GM12892 (cell line): ENCODE measurements around the gene COQ10A.

Experiments used
- POLR2A ChIP-seq: IDR thresholded peaks from 2 replicates; pipeline ENCODE4 v1.6.1; 2011; ENCODE audit warnings: low read depth, low read length, control low read depth
- TAF1 ChIP-seq: IDR thresholded peaks from 2 replicates; pipeline ENCODE4 v1.6.1; 2011; ENCODE audit warnings: low read depth, mild to moderate bottlenecking, control low read depth, low read length, borderline replicate concordance

DNA sequence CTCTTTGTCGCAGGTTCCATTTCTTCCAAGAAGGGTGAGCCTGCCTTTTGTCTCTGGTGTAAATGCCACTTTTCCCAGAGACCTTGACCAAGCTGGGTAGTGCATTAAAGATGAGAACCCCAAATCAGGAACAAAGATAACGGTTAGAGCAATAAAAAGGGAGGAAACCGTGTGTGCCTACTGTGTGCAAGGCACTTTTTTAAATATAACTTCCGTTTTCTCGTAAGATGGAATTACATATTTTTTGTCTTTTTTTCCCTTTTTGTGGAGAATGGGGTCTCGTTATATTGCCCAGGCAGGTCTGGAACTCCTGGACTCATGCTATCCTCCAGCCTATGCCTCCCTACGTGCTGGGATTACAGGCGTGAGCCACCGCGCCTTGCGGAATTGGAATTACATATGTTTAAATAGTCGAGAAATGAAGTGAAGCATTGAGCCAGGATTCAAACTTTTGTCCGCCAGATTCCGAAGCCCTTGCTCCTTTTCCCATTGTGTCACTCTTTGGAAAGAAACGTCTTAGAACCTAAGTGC lies 43.1 kb upstream of the COQ10A start:
- TF ChIP-seq POLR2A (no peak), TAF1 (no peak)
